Activated T-helper 17 cell treated with anti-CD3 and anti-CD28 coated beads, Interleukin-2, amount 50 U/mL, for 72 hours (primary cell): ENCODE measurements around the gene PSMD9. TPM values are rescaled to one million over a fixed set of nuclear protein-coding genes. Genes with fewer than 3 reads are reported as not detected.

ENCODE experiments used
- ATAC-seq: fragments of 150-1000 bp; cut with Tn5 transposase; replicated peaks from 2 replicates; pipeline ENCODE4 v1.10.0; 2021; ENCODE audit warnings: mild to moderate bottlenecking, moderate library complexity
- H3K27ac Mint-ChIP-seq: one replicate; pipeline ENCODE4 v1.8.0; 2022; ENCODE audit warnings: mixed read lengths
- H3K27me3 Mint-ChIP-seq: one replicate; pipeline ENCODE4 v1.8.0; 2022; ENCODE audit warnings: mixed read lengths
- H3K36me3 Mint-ChIP-seq: one replicate; pipeline ENCODE4 v1.8.0; 2022; ENCODE audit warnings: low read depth, mild to moderate bottlenecking, mixed read lengths
- H3K4me1 Mint-ChIP-seq: one replicate; pipeline ENCODE4 v1.8.0; 2022; ENCODE audit warnings: mixed read lengths
- H3K4me3 Mint-ChIP-seq: one replicate; pipeline ENCODE4 v1.8.0; 2022; ENCODE audit warnings: mild to moderate bottlenecking, mixed read lengths
- H3K9me3 Mint-ChIP-seq: one replicate; pipeline ENCODE4 v1.8.0; 2022; ENCODE audit warnings: mixed read lengths
- total RNA-seq, 2 donors: library from RNA; stranded (reverse); gene quantifications; one replicate each; pipeline ENCODE4 v1.2.3, GENCODE V29; 2022

The PSMD9 gene
- total RNA-seq, 2 donors from 2014 or later = 39.8 to 75.1 TPM

GRCh38 chr12:121892673-121893561, 4.3 kb downstream of the PSMD9 start:
- Mint-ChIP-seq H3K4me1 (peaks cover 21% of the 10 kb centered on the region), H3K27ac (peak overlapping the region; percentile 91), H3K9me3 (no peaks in the 10 kb centered on the region), H3K4me3 (peak overlapping the region; percentile 56), H3K27me3 (no peaks in the 10 kb centered on the region), H3K36me3 (peaks cover 69% of the 10 kb centered on the region)
- no peak for ATAC-seq

GRCh38 chr12:121893961-121894460, 5.4 kb downstream of the PSMD9 start:
- Mint-ChIP-seq H3K36me3 (peaks cover 75% of the 10 kb centered on the region), H3K9me3 (no peaks in the 10 kb centered on the region), H3K27ac (peak overlapping the region; percentile 91), H3K4me1 (peaks cover 21% of the 10 kb centered on the region), H3K4me3 (peak overlapping the region; percentile 56), H3K27me3 (no peaks in the 10 kb centered on the region)
- ATAC-seq = peak; percentile 84

GRCh38 chr12:121894633-121895032, 6.0 kb downstream of the PSMD9 start:
- peak overlapping the region; percentile 91 for H3K27ac Mint-ChIP-seq
- peaks cover 76% of the 10 kb centered on the region for H3K36me3 Mint-ChIP-seq
- H3K4me3 Mint-ChIP-seq = peak overlapping the region; percentile 56
- peaks cover 18% of the 10 kb centered on the region for H3K4me1 Mint-ChIP-seq
- H3K9me3 Mint-ChIP-seq = no peaks in the 10 kb centered on the region
- no peak for ATAC-seq
- H3K27me3 Mint-ChIP-seq = no peaks in the 10 kb centered on the region

DNA sequence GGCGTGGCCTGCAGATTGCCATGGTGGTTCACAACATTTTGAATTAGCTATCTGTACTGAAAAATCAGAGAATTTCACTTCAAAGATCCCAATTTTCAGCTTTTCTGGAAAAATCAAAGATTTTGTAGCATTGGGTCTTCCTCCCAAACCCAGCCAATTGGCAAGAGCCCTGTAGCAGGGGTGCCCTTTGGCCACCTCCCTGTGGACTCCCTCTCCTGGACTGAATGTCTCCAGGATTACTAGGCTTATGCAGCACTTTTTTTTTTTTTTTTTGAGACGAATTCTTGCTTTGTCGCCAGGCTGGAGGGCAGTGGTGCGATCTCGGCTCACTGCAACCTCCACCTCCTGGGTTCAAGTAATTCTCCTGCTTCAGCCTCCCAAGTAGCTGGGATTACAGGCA, 9.7 kb downstream of the PSMD9 start:
- no peak overlapping the region for H3K4me3 Mint-ChIP-seq
- H3K9me3 Mint-ChIP-seq = no peaks in the 10 kb centered on the region
- H3K27ac Mint-ChIP-seq = no peak overlapping the region
- H3K27me3 Mint-ChIP-seq = no peaks in the 10 kb centered on the region
- ATAC-seq = no peak
- H3K36me3 Mint-ChIP-seq = peaks cover 94% of the 10 kb centered on the region
- H3K4me1 Mint-ChIP-seq = peaks cover 11% of the 10 kb centered on the region

DNA sequence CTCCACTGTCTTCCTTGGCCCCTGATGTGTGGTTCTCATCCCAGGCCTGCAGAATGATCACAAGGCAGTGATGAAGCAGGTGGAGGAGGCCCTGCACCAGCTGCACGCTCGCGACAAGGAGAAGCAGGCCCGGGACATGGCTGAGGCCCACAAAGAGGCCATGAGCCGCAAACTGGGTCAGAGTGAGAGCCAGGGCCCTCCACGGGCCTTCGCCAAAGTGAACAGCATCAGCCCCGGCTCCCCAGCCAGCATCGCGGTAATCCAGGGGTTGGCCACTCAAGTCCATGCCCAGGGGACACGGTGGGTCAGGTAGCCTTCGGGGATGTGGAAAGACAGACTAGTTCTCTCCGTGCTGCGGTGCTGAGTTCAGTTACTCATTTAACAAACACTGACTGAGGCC, 11.0 kb downstream of the PSMD9 start:
- ATAC-seq = no peak
- H3K36me3 Mint-ChIP-seq = peaks cover 92% of the 10 kb centered on the region
- H3K27ac Mint-ChIP-seq = peak overlapping the region; percentile 39
- no peaks in the 10 kb centered on the region for H3K4me1 Mint-ChIP-seq
- H3K27me3 Mint-ChIP-seq = no peaks in the 10 kb centered on the region
- H3K9me3 Mint-ChIP-seq = no peaks in the 10 kb centered on the region
- H3K4me3 Mint-ChIP-seq = no peak overlapping the region

GRCh38 chr12:121903202-121903601, 14.6 kb downstream of the PSMD9 start:
- Mint-ChIP-seq H3K4me1 (no peaks in the 10 kb centered on the region), H3K27me3 (no peaks in the 10 kb centered on the region), H3K4me3 (no peak overlapping the region), H3K36me3 (peaks cover 92% of the 10 kb centered on the region), H3K27ac (no peak overlapping the region), H3K9me3 (no peaks in the 10 kb centered on the region)
- ATAC-seq = no peak

- Mint-ChIP-seq H3K36me3 (peaks cover 88% of the 10 kb centered on the region), H3K4me3 (no peak overlapping the region), H3K9me3 (no peaks in the 10 kb centered on the region), H3K4me1 (no peaks in the 10 kb centered on the region), H3K27me3 (no peaks in the 10 kb centered on the region), H3K27ac (no peak overlapping the region)
- no peak for ATAC-seq
Measured at GRCh38 chr12:121905746-121906145, 17.2 kb downstream of the PSMD9 start.

GRCh38 chr12:121908702-121909101, 20.1 kb downstream of the PSMD9 start:
- Mint-ChIP-seq H3K36me3 (peaks cover 76% of the 10 kb centered on the region), H3K4me3 (no peak overlapping the region), H3K4me1 (peaks cover 6% of the 10 kb centered on the region), H3K27me3 (no peaks in the 10 kb centered on the region), H3K9me3 (no peaks in the 10 kb centered on the region), H3K27ac (peak overlapping the region; percentile 55)
- ATAC-seq = no peak

- ATAC-seq = peak; percentile 96
- Mint-ChIP-seq H3K4me1 (peaks cover 6% of the 10 kb centered on the region), H3K4me3 (peak overlapping the region; percentile 76), H3K27ac (peak overlapping the region; percentile 78), H3K36me3 (peaks cover 67% of the 10 kb centered on the region), H3K9me3 (no peaks in the 10 kb centered on the region), H3K27me3 (no peaks in the 10 kb centered on the region)
Measured at GRCh38 chr12:121911824-121912585, 23.4 kb downstream of the PSMD9 start.

GRCh38 chr12:121915841-121916321, 27.3 kb downstream of the PSMD9 start:
- Mint-ChIP-seq H3K9me3 (no peaks in the 10 kb centered on the region), H3K4me1 (peaks cover 17% of the 10 kb centered on the region), H3K27ac (no peak overlapping the region), H3K27me3 (no peaks in the 10 kb centered on the region), H3K36me3 (peaks cover 50% of the 10 kb centered on the region), H3K4me3 (no peak overlapping the region)
- ATAC-seq = no peak

- Mint-ChIP-seq H3K9me3 (no peaks in the 10 kb centered on the region), H3K4me1 (peaks cover 17% of the 10 kb centered on the region), H3K36me3 (peaks cover 42% of the 10 kb centered on the region), H3K27me3 (no peaks in the 10 kb centered on the region), H3K4me3 (peak overlapping the region; percentile 94), H3K27ac (peak overlapping the region; percentile 96)
- no peak for ATAC-seq
Measured at GRCh38 chr12:121916719-121917118, 28.1 kb downstream of the PSMD9 start.

DNA sequence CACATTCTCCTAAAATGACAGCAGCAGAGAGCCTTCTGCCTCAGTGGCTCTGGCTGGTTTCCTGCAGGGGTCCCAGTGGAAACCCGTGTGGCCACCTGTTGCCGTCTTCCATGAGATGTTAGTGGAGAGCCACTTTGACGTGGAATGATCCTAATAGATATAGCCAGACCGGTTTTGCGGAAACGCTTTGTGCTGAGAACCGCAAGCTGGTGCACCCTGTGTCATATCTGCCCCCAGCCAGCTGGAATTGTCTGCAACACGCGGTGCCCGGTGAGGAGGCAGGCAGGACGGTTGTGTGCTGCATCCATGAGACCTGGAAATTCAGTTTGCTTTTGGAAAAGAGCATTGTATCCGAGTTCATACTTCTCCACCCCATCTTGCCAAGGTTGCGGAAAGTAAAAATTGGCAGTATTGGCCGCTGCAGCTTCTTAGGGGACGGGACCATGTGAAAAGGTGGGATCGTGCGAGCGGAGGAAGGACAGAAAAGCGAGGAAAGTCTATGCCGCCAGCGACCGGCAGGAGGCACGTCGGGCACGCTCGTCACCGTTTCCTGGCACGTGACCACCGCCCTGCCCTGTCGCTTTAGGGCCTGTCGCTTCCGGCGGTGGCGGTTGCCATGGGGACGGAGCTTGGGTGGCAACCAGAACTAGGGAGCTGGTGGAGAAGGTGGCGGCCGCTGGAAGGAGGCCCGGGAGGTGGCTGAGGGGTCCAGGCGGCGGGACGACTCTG, 29.5 kb downstream of the PSMD9 start, which contains the start of gene CFAP251:
Gene CFAP251, plus strand, starts transcription at position 643 of the 729 bp plus-strand sequence. CDS start 2,714 bp downstream, outside the sequence.
- Mint-ChIP-seq H3K36me3 (peaks cover 34% of the 10 kb centered on the region), H3K4me1 (peaks cover 11% of the 10 kb centered on the region), H3K4me3 (peak within 1 kb of the TSS; percentile 94), H3K9me3 (no peaks in the 10 kb centered on the region), H3K27ac (peak within 1 kb of the TSS; percentile 96), H3K27me3 (no peaks in the 10 kb centered on the region)
- ATAC-seq = peak; percentile 100

DNA sequence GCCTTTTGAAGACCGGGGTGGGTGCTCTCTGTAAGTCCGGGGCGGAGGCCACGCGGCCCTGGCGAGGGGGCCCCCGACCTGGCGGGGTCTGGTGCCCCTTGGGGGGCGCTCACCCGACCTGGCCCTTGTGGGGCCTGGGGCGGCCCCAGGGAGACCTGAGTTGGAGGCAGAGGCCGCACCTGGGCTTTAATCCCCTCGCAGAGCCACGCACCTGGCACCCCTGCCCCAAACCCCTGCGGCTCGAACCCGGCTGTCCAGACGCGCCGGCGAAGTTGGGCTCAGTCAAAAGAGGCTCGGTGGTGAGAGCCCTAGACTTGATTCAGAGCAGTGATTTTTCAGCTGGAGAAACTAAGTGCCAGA, 30.1 kb downstream of the PSMD9 start:
- Mint-ChIP-seq H3K27me3 (no peaks in the 10 kb centered on the region), H3K4me3 (peak overlapping the region; percentile 94), H3K27ac (peak overlapping the region; percentile 96), H3K4me1 (peaks cover 11% of the 10 kb centered on the region), H3K36me3 (peaks cover 34% of the 10 kb centered on the region), H3K9me3 (no peaks in the 10 kb centered on the region)
- ATAC-seq = peak; percentile 14

GRCh38 chr12:121921066-121921465, 32.5 kb downstream of the PSMD9 start:
- H3K4me3 Mint-ChIP-seq = no peak overlapping the region
- no peaks in the 10 kb centered on the region for H3K27me3 Mint-ChIP-seq
- peak overlapping the region; percentile 3 for H3K27ac Mint-ChIP-seq
- no peak for ATAC-seq
- no peaks in the 10 kb centered on the region for H3K9me3 Mint-ChIP-seq
- H3K4me1 Mint-ChIP-seq = peaks cover 11% of the 10 kb centered on the region
- peaks cover 25% of the 10 kb centered on the region for H3K36me3 Mint-ChIP-seq
